ENCODE measurements around the gene PLCH2. TPM values are rescaled to one million over a fixed set of nuclear protein-coding genes. Genes with fewer than 3 reads are reported as not detected.

Gene PLCH2
- total RNA-seq, 1 donor, result 0.81 TPM

- TF ChIP-seq CTCF (IDR thresholded peaks at IDR 0.05; ENCODE audit: insufficient read depth, low read length), result no peak
- no peak for DNase-seq (ENCODE audit: low read depth)
- H3K4me3 ChIP-seq (ENCODE audit: low read depth, low read length), result no peak overlapping the region
Observed at GRCh38 chr1:2528016-2528415, 51.9 kb downstream of the PLCH2 start.

GRCh38 chr1:2528611-2528965 is 52.5 kb downstream of the PLCH2 start:
- TF ChIP-seq CTCF (IDR thresholded peaks at IDR 0.05; ENCODE audit: insufficient read depth, low read length), result no peak
- H3K4me3 ChIP-seq (ENCODE audit: low read depth, low read length), result no peak overlapping the region
- no peak for DNase-seq (ENCODE audit: low read depth)

- no peak for TF ChIP-seq CTCF (IDR thresholded peaks at IDR 0.05; ENCODE audit: insufficient read depth, low read length)
- no peak for DNase-seq (ENCODE audit: low read depth)
- no peak overlapping the region for H3K4me3 ChIP-seq (ENCODE audit: low read depth, low read length)
Observed at GRCh38 chr1:2528966-2529783, 53.1 kb downstream of the PLCH2 start.

- no peak for TF ChIP-seq CTCF (IDR thresholded peaks at IDR 0.05; ENCODE audit: insufficient read depth, low read length)
- no peak within 1 kb of the TSS for H3K4me3 ChIP-seq (ENCODE audit: low read depth, low read length)
- DNase-seq (ENCODE audit: low read depth), result no peak
Observed at GRCh38 chr1:2529784-2530512, 53.9 kb downstream of the PLCH2 start, which contains the start of gene HES5. Gene HES5, minus strand, starts transcription at chr1:2530263. Its CDS starts 99 bp downstream, at chr1:2530164.

GRCh38 chr1:2530513-2531361 is 54.6 kb downstream of the PLCH2 start:
- no peak for TF ChIP-seq CTCF (IDR thresholded peaks at IDR 0.05; ENCODE audit: insufficient read depth, low read length)
- no peak overlapping the region for H3K4me3 ChIP-seq (ENCODE audit: low read depth, low read length)
- no peak for DNase-seq (ENCODE audit: low read depth)

GRCh38 chr1:2532485-2533160 is 56.5 kb downstream of the PLCH2 start:
- no peak for DNase-seq (ENCODE audit: low read depth)
- H3K4me3 ChIP-seq (ENCODE audit: low read depth, low read length), result no peak overlapping the region
- TF ChIP-seq CTCF (IDR thresholded peaks at IDR 0.05; ENCODE audit: insufficient read depth, low read length), result no peak

Data from fibroblast of the aortic adventitia (primary cell).